AG08395 (cell line): ENCODE measurements around the gene TAF8.

ENCODE experiments used
- DNase-seq: peaks from one replicate; pipeline ENCODE4 v3.0.0; 2012; ENCODE audit warnings: mixed read lengths, low spot score

The TAF8 gene

DNA sequence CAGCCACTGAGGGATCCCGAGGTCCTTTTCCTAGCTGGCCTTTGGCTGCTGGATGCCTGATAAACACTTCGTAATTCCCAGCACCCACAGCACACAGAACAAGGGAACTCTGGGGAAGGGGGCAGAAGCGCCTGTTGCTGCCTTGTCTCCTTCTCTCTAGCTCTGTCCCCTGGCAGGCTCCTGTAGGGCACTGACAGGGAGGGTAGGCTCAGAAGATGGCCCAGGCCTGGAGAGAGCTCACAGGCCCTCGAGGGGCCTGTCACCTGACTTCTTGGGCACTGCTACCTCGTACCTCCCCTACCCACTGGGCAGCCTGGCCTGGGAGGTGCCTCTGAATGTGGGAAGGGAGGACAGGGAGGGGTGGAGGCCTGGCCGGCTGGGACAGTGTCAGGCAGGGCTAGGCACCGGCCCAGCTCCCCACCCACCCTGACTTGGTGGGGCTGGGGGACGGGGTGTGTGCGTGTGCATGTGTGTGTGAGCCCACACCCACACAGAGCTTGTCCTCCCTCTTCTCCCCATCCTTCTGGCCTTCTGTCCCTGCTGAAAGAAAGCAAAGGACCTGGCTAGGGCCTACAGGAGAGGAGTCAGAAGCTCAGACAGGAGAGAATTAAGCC, 74.0 kb downstream of the TAF8 start:
- no peak for DNase-seq

DNA sequence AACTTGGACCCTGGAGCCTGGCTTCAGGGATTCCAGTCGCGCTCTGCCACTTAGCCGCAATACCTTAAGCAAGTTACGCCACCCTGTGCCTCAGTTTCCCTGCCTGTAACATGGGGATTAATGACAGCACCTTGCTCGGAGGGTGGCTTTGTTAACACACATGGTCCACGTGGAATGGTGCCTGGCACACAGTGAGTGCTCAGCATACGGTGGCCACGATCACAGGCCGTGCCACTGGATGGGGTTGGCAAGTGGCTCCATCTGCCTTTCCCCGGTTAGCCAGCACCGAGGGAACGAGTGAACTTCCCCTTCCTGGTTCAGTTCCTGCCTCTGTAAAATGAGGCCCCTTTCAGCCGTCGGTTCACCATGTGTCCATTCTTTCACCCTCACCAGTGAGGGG, 74.9 kb downstream of the TAF8 start:
- DNase-seq: no peak

DNA sequence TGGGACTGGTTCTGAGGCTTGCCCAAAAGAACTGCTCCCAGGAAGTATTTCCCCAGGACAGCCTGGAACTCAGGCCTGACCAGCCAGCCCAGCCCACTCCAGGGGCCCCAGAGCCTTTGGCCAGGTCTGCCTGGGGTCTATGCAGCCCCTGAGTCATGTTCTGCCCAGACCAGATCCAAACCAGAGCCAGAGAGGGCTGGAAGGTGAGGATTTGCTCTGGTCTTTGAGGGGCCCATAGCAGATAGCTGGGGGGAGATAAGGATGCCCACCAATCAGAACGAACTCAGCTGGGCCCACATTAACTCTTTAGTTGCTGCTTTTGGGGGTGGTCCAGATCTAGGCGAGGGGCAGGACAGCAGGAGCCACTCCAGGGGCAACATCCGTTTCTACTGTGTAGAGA, 75.3 kb downstream of the TAF8 start:
- DNase-seq: no peak

DNA sequence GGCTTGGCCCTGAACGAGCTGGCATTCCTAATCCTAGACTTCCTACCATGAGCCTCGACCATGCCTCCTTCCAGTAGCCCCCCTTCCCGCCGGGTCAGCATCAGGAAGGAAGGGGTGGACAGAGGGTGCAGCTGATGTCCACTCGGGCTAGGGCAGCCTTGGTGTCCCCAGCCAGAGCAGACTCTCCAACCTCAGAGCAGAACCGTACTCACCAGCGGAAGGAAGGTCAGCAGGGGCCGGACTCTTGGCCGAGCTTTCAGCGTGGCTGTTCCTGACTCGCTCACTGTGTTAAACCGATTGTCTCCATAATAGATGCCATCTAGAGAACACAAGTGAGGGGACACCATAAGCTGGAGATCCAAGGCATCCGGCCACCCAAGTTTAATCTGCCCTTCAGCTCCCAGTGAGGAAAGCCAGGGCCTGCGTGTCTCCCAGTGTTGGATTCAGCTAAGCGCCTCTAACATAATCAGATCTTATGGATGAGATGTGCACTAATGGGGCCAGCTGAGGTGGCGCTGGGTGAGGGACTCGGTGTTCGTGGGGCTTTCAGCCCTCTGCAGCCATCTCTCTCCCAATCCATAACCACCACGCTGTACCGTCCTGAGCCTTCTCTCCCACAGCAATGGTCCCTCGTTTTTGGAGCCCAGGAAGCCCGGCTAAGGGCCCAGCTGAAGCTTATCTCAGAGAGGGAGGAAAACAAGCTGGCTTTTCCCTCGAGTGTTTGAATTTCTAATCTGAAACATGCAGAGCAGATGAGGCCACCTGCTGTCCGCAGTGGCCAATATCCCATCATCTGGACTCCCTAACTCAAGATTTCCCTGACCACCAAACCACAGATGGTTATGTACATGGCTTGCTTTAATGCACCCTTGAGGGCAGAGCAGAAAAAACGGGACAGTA, 78.4 kb downstream of the TAF8 start:
- DNase-seq: no peak

DNA sequence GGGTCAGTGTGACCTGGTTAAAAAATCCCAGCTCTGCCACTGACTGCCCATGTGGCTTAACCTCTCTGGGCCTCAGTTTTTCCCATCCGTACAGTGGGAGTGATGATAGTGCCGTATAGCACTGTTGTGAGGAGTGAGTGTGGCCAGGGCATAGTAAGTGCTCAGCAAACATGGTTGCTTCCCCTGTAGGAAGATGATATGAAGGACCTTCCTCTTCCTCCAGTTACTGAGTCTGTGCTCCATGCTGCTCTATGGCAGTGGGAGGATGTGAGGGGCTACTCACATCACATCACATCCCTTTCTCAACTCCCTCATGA, 79.0 kb downstream of the TAF8 start:
- no peak for DNase-seq

DNA sequence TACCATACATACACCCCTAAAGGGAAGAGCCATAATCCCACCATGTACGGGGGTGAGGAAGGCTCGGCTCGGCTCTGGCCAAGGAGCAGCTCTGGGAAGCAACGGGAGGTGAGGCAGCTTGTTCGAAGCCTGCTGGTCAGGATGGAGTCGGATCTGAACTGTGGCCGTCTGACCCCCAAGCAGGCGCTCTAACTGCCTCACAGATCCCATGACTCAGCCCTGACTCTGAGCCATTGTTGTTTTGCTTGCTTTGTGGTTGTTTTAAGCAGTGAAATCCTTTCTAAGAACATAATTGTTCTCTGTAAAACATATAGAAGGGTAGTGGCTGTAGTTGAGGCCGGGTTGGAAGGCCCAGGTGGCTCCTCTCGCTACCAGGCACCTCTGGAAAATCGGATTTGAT, 81.2 kb downstream of the TAF8 start:
- DNase-seq: peak; percentile 72

DNA sequence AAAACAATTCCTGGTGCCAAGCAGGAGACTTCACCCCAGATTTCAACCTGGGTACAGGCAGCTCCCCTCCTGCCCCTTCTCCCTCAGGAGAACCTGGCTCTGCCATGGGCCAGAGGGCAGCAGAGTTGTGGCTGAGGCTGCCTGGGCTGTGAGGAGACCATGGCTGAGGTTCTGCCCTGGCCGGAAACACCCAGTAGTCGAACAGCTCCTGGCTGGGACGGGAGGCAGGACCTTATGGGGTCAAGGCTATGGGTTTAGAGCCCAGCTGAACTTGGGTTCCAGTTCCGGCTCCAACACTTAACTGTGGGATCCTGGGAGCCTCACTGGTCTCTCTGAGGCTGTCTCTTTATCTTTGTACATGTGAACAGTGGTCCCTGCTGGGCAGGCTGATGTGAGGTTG, 83.6 kb downstream of the TAF8 start:
- no peak for DNase-seq

DNA sequence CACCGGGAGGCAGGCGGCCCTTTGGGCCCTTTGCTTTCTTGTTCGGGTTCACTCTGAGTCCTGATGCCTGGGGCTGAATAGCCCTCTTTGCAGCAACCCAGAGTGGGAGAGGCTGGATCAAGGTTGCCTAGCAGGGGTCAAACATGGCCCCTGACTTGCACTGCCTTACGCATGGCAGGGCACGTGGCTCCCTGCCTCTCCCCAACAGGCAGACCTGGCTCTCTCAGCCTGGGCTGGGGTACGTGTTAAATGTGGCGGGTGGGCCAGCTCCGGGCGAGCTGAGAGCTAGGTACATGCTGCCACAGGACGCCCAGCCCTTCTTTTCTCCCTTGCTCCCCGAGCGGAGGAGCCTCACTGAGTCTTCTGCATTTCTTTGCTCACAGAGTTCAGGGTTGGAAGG, 84.8 kb downstream of the TAF8 start:
- DNase-seq: no peak

DNA sequence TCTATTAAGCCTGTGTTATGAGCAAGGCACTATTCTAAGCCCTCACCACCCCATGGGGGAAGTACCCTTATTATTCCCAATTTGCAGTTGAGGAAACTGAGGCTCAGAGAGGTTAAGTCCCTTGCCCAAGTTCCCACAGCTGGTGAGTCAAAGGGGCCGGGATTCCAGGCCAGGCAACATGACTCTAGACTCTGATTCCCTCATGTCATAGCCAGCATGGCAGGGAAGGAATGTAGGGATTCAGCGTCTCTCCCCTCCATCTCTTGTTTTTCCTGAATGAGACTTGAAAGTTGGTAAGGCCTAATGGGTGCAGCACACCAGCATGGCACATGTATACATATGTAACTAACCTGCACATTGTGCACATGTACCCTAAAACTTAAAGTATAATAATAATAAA, 85.4 kb downstream of the TAF8 start:
- DNase-seq: no peak

DNA sequence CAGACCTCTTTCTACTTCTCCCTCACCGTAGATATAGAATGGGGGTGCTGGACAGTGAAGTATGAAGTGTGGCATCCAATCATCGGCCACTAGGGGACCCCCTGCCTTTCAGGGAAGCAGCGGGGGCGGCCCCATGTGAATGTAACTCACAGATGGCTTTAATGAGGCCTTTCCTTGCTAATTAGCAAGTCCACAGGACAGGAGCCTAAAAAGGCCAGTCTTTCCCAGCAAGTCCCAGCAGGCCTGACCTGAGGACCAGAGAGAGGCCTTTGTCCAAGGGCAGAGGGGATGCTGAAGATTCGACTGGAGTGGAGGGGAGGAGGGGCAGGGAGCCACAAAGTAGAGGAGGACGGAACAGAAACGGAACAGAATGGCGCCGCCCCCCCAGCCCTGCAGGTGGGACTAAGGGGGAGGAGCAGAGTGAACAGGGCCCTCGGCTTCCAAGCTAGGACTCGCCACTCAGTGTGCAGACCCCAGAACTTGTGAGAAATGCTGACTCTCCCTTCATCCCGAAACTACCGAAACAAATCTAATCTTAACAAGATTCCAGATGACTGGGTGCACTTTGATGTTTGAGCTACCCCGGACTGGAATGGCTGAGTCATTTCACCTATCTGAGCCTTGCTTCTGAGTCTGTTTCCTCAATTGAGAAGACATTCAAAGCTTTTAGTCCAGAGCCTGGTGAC, 86.3 kb downstream of the TAF8 start:
- peak; percentile 73 for DNase-seq
